Epithelial cell of proximal tubule (primary cell): Measurements from ENCODE around the gene TMEM184A. TPM values are rescaled to one million over a fixed set of nuclear protein-coding genes. Genes with fewer than 3 reads are reported as not detected.

Source experiments
- DNase-seq: peaks from one replicate; pipeline ENCODE4 v3.0.0-alpha.2; 2011; ENCODE audit warnings: low read depth
- H3K4me3 ChIP-seq: 2 replicates; pipeline ENCODE4 v1.5.1; 2011; ENCODE audit warnings: low read depth, mild to moderate bottlenecking, low read length
- total RNA-seq: library from RNA; depleted of rRNA; stranded (reverse); fragments of >200 nt; gene quantifications from 2 replicates; pipeline ENCODE4 v1.2.3, GENCODE V29; 2015
- TF ChIP-seq, protein P1 (sequence below): conservative IDR thresholded peaks from 2 replicates; pipeline ENCODE4 v1.5.1; 2012; ENCODE audit warnings: low read depth, mild to moderate bottlenecking, low read length

The TMEM184A gene
- total RNA-seq, 1 donor from 2014 or later, result 3.6 TPM

DNA sequence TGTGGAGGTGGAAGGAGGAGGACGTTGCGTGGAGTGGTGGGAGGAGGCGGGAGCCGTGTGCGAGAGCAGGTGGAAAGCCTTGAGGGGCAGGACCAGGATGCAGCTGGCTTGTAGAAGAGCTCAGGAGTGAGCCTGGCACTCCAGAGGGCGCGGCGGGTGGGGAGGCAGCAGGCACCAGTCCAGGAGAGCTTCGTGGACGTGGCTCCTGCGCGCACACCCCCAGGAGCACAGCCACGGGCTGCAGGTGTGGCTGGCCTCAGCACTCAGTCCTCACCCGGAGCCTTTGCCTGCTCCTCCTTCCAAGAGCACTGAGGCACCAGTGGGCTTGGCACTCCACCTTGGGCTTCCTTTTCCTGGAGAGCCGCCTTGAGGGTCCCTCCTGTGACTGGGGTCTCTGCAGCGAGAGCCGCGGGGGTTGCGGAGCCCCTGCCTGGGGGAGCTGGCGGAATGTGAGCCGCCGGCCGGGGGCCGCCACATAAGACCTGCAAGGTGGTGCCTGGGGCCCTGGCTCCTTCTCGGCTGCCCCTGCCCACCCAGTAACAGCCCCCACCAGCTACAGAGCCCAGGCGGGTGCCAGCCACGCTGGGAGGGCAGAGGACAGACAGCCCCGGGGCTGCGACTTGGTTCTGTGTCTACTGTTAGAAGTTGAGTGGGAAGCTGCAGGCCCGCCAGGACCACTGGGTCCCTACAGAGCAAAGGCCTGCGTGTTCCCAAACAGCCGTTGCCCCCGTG lies 14.4 kb downstream of the TMEM184A start:
- TF ChIP-seq, protein P1, sequence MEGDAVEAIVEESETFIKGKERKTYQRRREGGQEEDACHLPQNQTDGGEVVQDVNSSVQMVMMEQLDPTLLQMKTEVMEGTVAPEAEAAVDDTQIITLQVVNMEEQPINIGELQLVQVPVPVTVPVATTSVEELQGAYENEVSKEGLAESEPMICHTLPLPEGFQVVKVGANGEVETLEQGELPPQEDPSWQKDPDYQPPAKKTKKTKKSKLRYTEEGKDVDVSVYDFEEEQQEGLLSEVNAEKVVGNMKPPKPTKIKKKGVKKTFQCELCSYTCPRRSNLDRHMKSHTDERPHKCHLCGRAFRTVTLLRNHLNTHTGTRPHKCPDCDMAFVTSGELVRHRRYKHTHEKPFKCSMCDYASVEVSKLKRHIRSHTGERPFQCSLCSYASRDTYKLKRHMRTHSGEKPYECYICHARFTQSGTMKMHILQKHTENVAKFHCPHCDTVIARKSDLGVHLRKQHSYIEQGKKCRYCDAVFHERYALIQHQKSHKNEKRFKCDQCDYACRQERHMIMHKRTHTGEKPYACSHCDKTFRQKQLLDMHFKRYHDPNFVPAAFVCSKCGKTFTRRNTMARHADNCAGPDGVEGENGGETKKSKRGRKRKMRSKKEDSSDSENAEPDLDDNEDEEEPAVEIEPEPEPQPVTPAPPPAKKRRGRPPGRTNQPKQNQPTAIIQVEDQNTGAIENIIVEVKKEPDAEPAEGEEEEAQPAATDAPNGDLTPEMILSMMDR, result no peak
- DNase-seq, result no peak
- no peak overlapping the region for H3K4me3 ChIP-seq

DNA sequence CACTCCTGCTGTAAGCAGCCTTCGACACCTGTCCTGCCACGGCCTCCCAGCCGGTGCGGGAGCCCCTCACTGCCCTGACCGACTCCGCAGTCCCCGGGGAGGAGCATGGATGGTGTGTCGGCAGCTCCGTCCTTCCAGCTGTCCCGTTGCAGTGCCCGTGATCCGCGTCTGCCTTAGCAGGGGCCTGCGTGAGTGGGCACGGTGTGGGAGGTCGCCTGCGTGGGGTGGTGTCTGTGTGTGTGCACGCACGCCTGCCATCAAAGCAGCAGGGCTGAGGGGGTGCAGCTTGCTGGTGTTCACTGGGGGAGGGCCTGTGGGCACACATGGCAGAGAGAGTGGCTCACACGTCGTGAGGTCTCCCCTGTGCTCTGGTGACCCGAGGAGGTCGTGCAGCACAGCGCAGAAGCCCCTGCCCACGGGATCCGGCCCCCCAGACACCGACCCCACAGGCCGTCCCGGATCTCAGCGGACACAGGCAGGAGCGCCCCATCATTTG lies 15.2 kb downstream of the TMEM184A start:
- H3K4me3 ChIP-seq, result no peak overlapping the region
- no peak for DNase-seq
- TF ChIP-seq, protein P1, result no peak

DNA sequence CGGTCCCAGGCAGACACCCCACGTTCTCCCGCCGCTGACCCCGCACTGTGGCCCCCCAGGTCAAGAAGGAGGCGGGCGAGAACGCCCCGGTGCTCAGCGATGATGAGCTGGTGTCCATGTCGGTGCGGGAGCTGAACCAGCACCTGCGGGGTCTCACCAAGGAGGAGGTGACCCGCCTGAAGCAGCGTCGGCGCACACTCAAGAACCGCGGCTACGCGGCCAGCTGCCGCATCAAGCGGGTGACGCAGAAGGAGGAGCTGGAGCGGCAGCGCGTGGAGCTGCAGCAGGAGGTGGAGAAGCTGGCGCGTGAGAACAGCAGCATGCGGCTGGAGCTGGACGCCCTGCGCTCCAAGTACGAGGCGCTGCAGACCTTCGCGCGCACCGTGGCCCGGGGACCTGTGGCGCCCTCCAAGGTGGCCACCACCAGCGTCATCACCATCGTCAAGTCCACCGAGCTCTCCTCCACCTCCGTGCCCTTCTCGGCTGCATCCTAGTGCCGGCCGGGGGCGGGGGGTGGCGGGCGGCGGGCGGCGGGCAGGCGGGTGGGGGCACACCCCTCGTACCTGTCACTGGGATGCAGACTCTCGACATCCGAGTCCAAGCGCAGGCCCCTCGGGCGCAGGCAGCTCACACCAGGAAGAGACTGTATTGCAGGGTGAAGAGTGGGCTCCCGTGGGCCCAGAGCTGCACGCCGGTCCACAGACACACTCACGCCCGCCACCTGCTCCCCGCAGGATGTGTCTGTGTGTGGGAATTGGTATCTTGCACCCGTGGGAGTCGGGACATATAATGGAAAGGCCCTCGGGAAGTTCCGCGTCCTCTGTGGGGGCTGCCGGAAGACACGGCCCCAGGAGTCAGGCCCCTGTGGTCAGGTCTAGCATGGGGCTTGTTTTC lies 15.9 kb downstream of the TMEM184A start:
- no peak overlapping the region for H3K4me3 ChIP-seq
- DNase-seq, result no peak
- TF ChIP-seq, protein P1, result no peak

DNA sequence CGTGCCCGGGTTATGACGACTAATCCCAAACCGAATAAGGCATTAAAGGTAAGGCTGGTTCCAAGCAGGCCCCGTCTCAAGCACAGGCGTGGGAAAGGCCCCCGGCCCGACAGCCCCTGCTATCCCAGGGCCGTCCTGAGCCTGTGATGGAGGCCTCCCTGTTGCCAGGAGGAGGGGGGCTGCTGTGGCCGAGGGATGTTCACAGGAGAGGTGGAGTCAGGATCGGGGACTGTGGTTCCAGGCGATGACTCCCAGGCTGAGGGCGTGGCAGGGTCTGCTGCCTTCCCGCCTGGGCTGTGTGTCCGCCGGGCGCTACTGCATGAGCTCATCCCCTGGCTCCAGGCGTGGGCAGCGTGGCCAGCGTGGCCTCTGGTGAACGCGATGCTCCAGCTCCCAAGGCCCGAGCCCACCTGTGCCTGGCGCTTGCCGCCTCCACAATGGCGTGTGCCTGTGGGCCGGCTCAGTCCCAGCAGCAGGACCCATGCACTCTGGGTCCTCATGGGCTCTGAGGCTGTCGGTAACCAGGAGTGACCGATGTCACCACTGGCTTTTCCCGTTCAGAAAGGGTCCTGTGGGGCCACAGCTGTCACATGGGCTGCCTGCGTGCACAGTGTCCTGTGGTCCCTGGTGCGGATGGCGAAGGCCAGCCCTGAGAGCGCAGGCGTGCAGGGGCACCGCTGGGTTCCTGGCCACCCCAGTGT lies 16.7 kb downstream of the TMEM184A start:
- no peak for DNase-seq
- TF ChIP-seq, protein P1, result no peak
- H3K4me3 ChIP-seq, result no peak overlapping the region

DNA sequence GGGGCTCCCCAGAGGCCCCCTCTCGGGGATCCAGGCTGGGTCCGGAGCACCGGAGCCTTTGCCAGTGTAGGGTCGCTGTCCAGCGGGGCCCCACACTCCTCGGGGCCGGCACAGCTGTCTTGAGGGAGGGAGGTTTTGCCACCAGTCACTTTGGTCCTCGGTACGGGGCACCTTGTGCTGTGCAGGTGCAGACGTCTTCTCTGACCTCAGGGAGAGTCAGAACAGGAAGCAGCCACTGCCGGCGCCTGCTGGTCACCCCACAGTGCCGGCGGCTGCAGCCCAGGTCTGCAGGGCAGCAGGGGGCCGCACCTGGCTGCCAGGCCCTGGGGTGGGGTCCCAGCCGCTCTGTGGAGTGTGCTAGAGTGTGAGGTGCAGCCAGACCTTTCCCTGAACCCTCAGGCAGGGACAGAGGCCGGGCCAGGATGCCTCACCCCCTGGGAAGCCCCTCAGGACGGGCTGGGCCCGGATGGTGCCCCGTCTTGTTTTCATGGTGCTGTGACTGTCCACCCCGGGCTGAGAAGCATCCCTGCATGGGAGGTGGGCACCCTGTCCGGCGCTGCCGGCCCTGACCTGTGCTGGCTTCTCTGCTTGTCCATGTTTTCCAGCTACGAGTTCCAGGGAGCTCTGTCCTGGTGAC lies 17.3 kb downstream of the TMEM184A start:
- no peak for DNase-seq
- no peak overlapping the region for H3K4me3 ChIP-seq
- TF ChIP-seq, protein P1, result no peak
